ENCODE measurements around the gene RPS6KA4. TPM values are rescaled to one million over a fixed set of nuclear protein-coding genes. Genes with fewer than 3 reads are reported as not detected.
A peak's percentile ranks its signal among the peaks of the same experiment; 100 is the strongest.

RPS6KA4 gene
- total RNA-seq, 2 experiments from 2014 or later, result 13.4 to 16.7 TPM

- Histone ChIP-seq H3K4me2 (ENCODE audit: low read length) (peak overlapping the region; percentile 79), H3K79me2 (ENCODE audit: insufficient read depth, low read depth, low read length) (peaks cover 17% of the 10 kb centered on the region; the same call in 1 of the 2 replicates), H3K4me3 (ENCODE audit: low read depth, low read length, poor library complexity, severe bottlenecking) (peak overlapping the region; percentile 83), H3K9me3 (ENCODE audit: low read length) (no peaks in the 10 kb centered on the region), H3K9me2 (ENCODE audit: insufficient read depth, low read length) (no peaks in the 10 kb centered on the region), H3K4me1 (ENCODE audit: insufficient read depth, low read length, poor library complexity, severe bottlenecking) (peaks cover 29% of the 10 kb centered on the region), H3K27ac (ENCODE audit: low read depth, low read length, poor library complexity, severe bottlenecking) (peak overlapping the region; percentile 88), H3K36me3 (ENCODE audit: insufficient read depth, low read length) (peaks cover 69% of the 10 kb centered on the region), H4K20me1 (ENCODE audit: insufficient read depth, low read length) (no peaks in the 10 kb centered on the region), H2AFZ (ENCODE audit: low read length) (no peak overlapping the region; the same call in 1 of the 2 replicates)
- DNase-seq (ENCODE audit: low spot score), result no peak
- POLR2A ChIA-PET, result interaction anchor here (0.6 to 1.9 kb wide), 7 partner anchors 13 to 520 kb away, joined by 4 to 14 read pairs (median 10); partner anchors contain the start of genes ESRRA and FKBP2
- intact Hi-C loops (cut with micrococcal nuclease; ENCODE audit: unreplicated experiment), result loop anchor here (1.0 to 2.0 kb wide), 2 partner anchors 12 to 22 kb away; partner anchors contain the start of gene CCDC88B
- CTCF ChIA-PET (ENCODE audit: unreplicated experiment), result interaction anchor here (1.5 to 2.1 kb wide), 2 partner anchors 23 to 37 kb away, joined by 12 to 33 read pairs; no protein-coding TSS in a partner anchor
- BruUV-seq (replicated peaks), result TSS peak; percentile 55
- TF ChIP-seq EZH2phosphoT487 (IDR thresholded peaks at IDR 0.05; ENCODE audit: borderline replicate concordance, low read depth, low read length) (no peak), CTCF (conservative IDR thresholded peaks at IDR 0.05; ENCODE audit: low read length) (no peak)
Measured at GRCh38 chr11:64318766-64319761, 39.9 kb upstream of the RPS6KA4 start.

- CTCF ChIA-PET (ENCODE audit: unreplicated experiment), result no interaction called here
- intact Hi-C loops (cut with micrococcal nuclease; ENCODE audit: unreplicated experiment), result no loop called here
Measured at GRCh38 chr11:64320556-64320955, 38.4 kb upstream of the RPS6KA4 start.

More at GRCh38 chr11:64320556-64320955, 38.4 kb upstream of the RPS6KA4 start:
- Histone ChIP-seq H3K9me3 (ENCODE audit: low read length) (no peaks in the 10 kb centered on the region), H3K4me3 (ENCODE audit: low read depth, low read length, poor library complexity, severe bottlenecking) (no peak overlapping the region), H3K4me2 (ENCODE audit: low read length) (peak overlapping the region; percentile 9; the same call in 1 of the 2 replicates), H2AFZ (ENCODE audit: low read length) (no peak overlapping the region), H3K79me2 (ENCODE audit: insufficient read depth, low read depth, low read length) (peaks cover 17% of the 10 kb centered on the region; the same call in 1 of the 2 replicates), H3K36me3 (ENCODE audit: insufficient read depth, low read length) (peaks cover 54% of the 10 kb centered on the region), H3K9me2 (ENCODE audit: insufficient read depth, low read length) (no peaks in the 10 kb centered on the region), H3K27ac (ENCODE audit: low read depth, low read length, poor library complexity, severe bottlenecking) (no peak overlapping the region), H3K4me1 (ENCODE audit: insufficient read depth, low read length, poor library complexity, severe bottlenecking) (peaks cover 23% of the 10 kb centered on the region), H4K20me1 (ENCODE audit: insufficient read depth, low read length) (no peaks in the 10 kb centered on the region)
- DNase-seq (ENCODE audit: low spot score), result no peak
- POLR2A ChIA-PET, result no interaction called here
- no peak for TF ChIP-seq CTCF (conservative IDR thresholded peaks at IDR 0.05; ENCODE audit: low read length)
- no peak for TF ChIP-seq EZH2phosphoT487 (IDR thresholded peaks at IDR 0.05; ENCODE audit: borderline replicate concordance, low read depth, low read length)
- BruUV-seq (replicated peaks), result no TSS peak

Data from OCI-LY7 (cell line).